ENCODE data around the gene TMED5. TPM values are rescaled to one million over a fixed set of nuclear protein-coding genes. Genes with fewer than 3 reads are reported as not detected.

Gene TMED5
- total and polyA plus RNA-seq, 2 experiments from 2014 or later: 15.5 to 26.5 TPM

- Histone ChIP-seq H3K4me1 (ENCODE audit: low read depth) (no peaks in the 10 kb centered on the region), H3K4me3 (no peak overlapping the region), H3K27ac (no peak overlapping the region), H3K36me3 (no peaks in the 10 kb centered on the region), H3K27me3 (no peaks in the 10 kb centered on the region), H3K9me3 (ENCODE audit: low read depth) (no peaks in the 10 kb centered on the region)
- no peak for TF ChIP-seq CTCF (IDR thresholded peaks at IDR 0.05; ENCODE audit: low read depth, low read length)
- peak in 1 of 2 donors; percentile 3 for DNase-seq (ENCODE audit: low read depth in 1 of 2, low spot score in 1 of 2)
These were observed 27.0 kb upstream of the TMED5 start for GRCh38 chr1:93207211-93207610.

GRCh38 chr1:93206567-93206954 lies 26.3 kb upstream of the TMED5 start:
- no peak for TF ChIP-seq CTCF (IDR thresholded peaks at IDR 0.05; ENCODE audit: low read depth, low read length)
- no peaks in the 10 kb centered on the region for H3K9me3 ChIP-seq (ENCODE audit: low read depth)
- H3K4me3 ChIP-seq: no peak overlapping the region
- no peaks in the 10 kb centered on the region for H3K36me3 ChIP-seq
- H3K27ac ChIP-seq: no peak overlapping the region
- no peak for DNase-seq (ENCODE audit: low read depth in 1 of 2, low spot score in 1 of 2)
- H3K27me3 ChIP-seq: no peaks in the 10 kb centered on the region
- H3K4me1 ChIP-seq (ENCODE audit: low read depth): no peaks in the 10 kb centered on the region

GRCh38 chr1:93205892-93206566 lies 25.8 kb upstream of the TMED5 start:
- DNase-seq (ENCODE audit: low read depth in 1 of 2, low spot score in 1 of 2): no peak
- Histone ChIP-seq H3K27ac (no peak overlapping the region), H3K27me3 (no peaks in the 10 kb centered on the region), H3K36me3 (no peaks in the 10 kb centered on the region), H3K9me3 (ENCODE audit: low read depth) (no peaks in the 10 kb centered on the region), H3K4me1 (ENCODE audit: low read depth) (no peaks in the 10 kb centered on the region), H3K4me3 (no peak overlapping the region)
- no peak for TF ChIP-seq CTCF (IDR thresholded peaks at IDR 0.05; ENCODE audit: low read depth, low read length)

GRCh38 chr1:93200714-93201113 lies 20.5 kb upstream of the TMED5 start:
- TF ChIP-seq CTCF (IDR thresholded peaks at IDR 0.05; ENCODE audit: low read depth, low read length): no peak
- DNase-seq (ENCODE audit: low read depth in 1 of 2, low spot score in 1 of 2): no peak
- Histone ChIP-seq H3K27me3 (no peaks in the 10 kb centered on the region), H3K36me3 (peaks cover 4% of the 10 kb centered on the region), H3K27ac (no peak overlapping the region), H3K9me3 (ENCODE audit: low read depth) (no peaks in the 10 kb centered on the region), H3K4me3 (no peak overlapping the region), H3K4me1 (ENCODE audit: low read depth) (no peaks in the 10 kb centered on the region)

- no peak overlapping the region for H3K4me3 ChIP-seq
- no peak overlapping the region for H3K27ac ChIP-seq
- no peaks in the 10 kb centered on the region for H3K27me3 ChIP-seq
- H3K9me3 ChIP-seq (ENCODE audit: low read depth): no peaks in the 10 kb centered on the region
- H3K36me3 ChIP-seq: peaks cover 4% of the 10 kb centered on the region
- DNase-seq (ENCODE audit: low read depth in 1 of 2, low spot score in 1 of 2): no peak
- TF ChIP-seq CTCF (IDR thresholded peaks at IDR 0.05; ENCODE audit: low read depth, low read length): no peak
- H3K4me1 ChIP-seq (ENCODE audit: low read depth): no peaks in the 10 kb centered on the region
These were observed 19.9 kb upstream of the TMED5 start for GRCh38 chr1:93200086-93200620.
